KBM-7 (cell line): ENCODE results near the gene MFN1.
A peak's percentile ranks its signal among the peaks of the same experiment; 100 is the strongest.

Experiments used
- DNase-seq: peaks from one replicate; pipeline ENCODE4 v3.0.0-alpha.2; 2015
- in situ Hi-C: fragments of 300-500 bp; cut with MboI; formaldehyde crosslinking; loops from 2 replicates; pipeline ENCODE4 v1.14.3; 2020; ENCODE audit warnings: low sequenced_read_pairs, low pct_unique_long_range_greater_than_20kb, mixed read lengths

Gene MFN1

GRCh38 chr3:179330438-179330837 lies 17.1 kb upstream of the MFN1 start:
- DNase-seq: no peak
- in situ Hi-C loops: loop anchor here (25.0 kb wide), 1 partner anchor 232 kb away; the partner anchor contains the start of gene ACTL6A

DNA sequence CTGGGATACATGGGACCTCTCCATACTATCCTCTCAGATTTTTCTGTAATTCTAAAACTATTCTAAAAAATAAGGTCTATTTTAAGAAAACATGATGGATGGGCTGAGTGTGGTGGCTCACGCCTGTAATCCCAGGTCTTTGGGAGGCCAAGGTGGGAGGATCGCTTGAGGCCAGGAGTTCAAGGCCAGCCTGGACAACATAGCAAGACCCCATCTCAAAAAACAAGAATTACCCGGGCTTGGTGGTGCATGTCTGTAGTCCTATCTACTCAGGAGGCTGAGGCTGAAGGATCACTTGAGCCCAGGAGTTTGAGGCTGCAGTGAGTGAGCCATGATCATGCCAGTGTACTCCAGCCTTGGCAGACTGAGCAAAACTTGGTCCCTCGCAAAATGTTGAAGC lies 15.3 kb upstream of the MFN1 start:
- in situ Hi-C loops: loop anchor here (25.0 kb wide), 1 partner anchor 230 kb away; the partner anchor contains the start of gene ACTL6A
- DNase-seq: no peak

GRCh38 chr3:179333084-179333483 lies 14.4 kb upstream of the MFN1 start:
- in situ Hi-C loops: loop anchor here (25.0 kb wide), 1 partner anchor 229 kb away; the partner anchor contains the start of gene ACTL6A
- DNase-seq: no peak

DNA sequence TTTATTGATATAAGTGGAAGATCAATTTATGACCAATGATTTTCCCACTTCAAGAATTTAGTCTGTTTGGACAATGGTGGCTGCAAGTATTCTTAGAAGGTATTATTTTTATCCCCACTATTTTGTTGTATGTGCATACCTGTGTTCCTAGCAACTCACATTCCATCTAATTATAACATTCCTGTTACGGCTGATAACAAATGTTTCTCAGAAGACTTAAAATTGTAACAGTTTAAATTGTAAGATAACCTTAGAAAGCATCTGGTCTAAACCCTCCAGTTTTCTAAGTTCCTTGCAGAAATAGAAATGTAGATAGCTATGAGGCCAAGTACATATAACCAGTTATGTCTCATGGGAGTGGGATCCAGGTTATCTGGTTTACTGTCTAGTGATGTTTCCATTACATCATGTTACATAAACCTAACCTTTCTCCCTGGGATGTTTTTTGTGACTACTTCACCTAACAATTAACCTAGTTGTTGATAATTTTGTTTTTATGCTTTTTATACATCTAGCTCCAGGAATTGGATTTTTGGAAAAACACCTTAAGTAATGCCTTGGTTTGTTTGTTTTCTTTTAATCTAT lies 11.1 kb upstream of the MFN1 start:
- in situ Hi-C loops: loop anchor here (25.0 kb wide), 1 partner anchor 226 kb away; the partner anchor contains the start of gene ACTL6A

DNA sequence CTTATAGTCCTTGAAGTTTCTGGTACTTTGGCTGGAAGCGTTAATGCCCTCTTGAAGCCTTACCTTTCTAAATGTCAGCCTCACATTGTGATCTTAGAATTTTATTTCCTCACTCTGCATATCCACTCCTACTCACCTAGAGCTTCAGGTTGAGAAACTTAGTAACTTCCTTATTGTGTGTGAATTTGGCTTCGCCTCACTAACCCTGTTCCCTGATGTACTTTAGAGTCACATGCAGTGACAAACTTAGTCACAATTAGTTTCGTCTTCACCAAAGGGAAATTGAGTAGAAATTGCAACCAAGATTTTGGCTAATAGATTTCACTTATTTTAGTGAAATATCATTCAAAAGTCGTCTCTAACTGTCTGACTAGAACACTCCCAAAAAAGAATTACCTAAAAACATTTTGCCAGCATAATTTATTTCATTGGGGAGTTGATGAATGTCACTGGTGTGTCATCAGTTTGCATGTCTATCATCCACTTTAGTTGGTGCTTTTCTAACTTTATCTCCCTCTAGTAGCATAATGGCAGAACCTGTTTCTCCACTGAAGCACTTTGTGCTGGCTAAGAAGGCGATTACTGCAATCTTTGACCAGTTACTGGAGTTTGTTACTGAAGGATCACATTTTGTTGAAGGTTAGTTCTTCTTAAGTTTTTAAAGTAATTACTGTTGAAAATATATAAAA lies 960 bp downstream of the MFN1 start:
- in situ Hi-C loops: loop anchor here (25.0 kb wide), 1 partner anchor 214 kb away; the partner anchor contains the start of gene ACTL6A
- DNase-seq: peak; percentile 45

More for the DNA sequence above, 11.1 kb upstream of the MFN1 start:
- no peak for DNase-seq

GRCh38 chr3:179355996-179356395 lies 8.5 kb downstream of the MFN1 start:
- no peak for DNase-seq
- in situ Hi-C loops: no loop called here

DNA sequence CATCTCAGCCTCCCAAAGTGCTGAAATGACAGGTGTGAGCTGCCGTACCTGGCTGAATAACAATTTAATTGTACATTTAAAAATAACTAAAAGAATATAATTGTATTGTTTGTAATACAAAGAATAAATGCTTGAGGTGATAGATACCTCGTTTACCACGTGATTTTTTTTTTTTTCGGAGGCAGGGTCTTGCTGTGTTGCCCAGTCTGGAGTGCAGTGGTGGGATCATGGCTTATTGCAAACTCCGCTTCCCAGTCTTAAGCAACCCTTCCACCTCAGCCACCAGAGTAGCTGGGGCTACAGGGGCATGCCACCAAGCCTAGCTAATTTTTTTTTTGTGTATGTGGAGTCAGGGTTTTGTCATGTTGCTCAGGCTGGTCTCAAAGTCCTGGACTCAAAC lies 15.8 kb downstream of the MFN1 start:
- no peak for DNase-seq
- in situ Hi-C loops: no loop called here

DNA sequence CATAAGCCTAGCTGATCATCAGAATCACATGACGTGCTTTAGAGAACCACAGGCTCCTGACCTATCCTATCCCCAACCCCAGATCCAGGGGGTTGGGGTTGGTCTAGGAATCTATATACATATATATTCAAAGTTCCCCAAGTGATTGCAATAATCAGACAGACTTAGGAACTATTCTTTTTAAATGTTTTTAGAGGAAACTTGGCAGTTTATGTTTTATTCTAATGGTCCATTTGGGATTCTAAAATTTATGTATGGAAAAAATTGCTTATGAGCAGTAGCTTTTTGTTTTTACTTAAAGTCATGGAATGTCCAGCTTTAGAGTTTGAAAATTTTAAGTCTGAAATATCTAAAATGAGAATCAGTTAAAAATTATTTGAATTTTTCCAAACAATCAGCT lies 22.1 kb downstream of the MFN1 start:
- DNase-seq: no peak
- in situ Hi-C loops: no loop called here

DNA sequence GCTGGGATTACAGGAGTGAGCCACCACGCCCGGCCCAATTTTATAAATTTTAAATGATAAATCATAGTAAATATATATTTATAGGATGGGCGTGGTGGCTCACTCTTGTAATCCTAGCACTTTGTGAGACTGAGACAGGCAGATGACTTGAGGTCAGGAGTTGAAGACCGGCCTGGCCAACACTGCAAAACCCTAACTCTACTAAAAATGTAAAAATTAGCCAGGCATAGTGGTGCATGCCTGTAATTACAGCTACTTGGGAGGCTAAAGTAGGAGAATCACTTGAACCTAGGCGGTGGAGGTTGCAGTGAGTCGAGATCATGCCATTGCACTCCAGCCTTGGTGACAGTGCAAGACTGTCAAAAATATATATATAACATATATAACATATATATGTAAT lies 26.4 kb downstream of the MFN1 start:
- no peak for DNase-seq
- in situ Hi-C loops: no loop called here

GRCh38 chr3:179375091-179375999 lies 27.8 kb downstream of the MFN1 start:
- in situ Hi-C loops: no loop called here
- DNase-seq: no peak

- in situ Hi-C loops: no loop called here
- DNase-seq: no peak
Measured at GRCh38 chr3:179376474-179376873, 29.0 kb downstream of the MFN1 start.

DNA sequence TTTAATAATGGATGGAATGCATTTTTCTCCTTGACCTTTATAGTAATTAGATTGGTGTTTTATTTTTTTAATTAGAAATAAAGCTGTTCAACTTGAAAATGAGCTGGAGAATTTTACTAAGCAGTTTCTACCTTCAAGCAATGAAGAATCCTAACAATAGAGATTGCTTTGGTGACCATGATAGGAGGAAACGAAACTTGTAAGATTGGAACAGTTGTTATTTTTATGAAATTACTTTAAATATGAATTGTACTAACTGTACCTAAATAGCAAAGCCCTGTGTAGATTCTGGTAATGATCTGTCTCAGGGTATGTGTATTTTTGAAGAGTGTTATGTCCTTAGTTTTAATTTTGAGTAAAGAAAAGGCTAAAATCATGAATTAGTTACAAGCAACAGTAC lies 44.4 kb downstream of the MFN1 start:
- in situ Hi-C loops: no loop called here
- DNase-seq: no peak

- in situ Hi-C loops: no loop called here
- no peak for DNase-seq
Measured at GRCh38 chr3:179398574-179399231, 51.2 kb downstream of the MFN1 start.

DNA sequence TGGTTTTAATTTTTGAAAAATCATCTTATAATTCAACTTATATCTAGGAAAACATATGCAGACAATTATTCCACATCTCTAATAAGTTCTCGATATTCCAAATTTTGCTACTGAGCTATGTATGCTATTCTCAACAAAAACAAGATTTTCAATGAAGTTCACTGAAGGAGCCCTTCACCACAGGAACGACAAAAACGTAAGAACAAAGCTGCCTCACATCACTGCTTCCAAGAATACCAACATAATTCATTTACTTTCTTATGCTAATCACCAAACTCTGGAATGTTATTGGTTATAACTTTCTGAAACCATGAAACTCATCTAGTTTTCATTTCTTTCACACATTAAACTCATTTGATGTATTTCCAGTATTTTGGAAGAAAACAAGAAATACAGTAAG lies 54.1 kb downstream of the MFN1 start:
- in situ Hi-C loops: no loop called here
- no peak for DNase-seq

- in situ Hi-C loops: no loop called here
- DNase-seq: no peak
Measured at GRCh38 chr3:179402963-179403362, 55.5 kb downstream of the MFN1 start.

- in situ Hi-C loops: no loop called here
- DNase-seq: no peak
Measured at GRCh38 chr3:179404307-179404706, 56.8 kb downstream of the MFN1 start.

DNA sequence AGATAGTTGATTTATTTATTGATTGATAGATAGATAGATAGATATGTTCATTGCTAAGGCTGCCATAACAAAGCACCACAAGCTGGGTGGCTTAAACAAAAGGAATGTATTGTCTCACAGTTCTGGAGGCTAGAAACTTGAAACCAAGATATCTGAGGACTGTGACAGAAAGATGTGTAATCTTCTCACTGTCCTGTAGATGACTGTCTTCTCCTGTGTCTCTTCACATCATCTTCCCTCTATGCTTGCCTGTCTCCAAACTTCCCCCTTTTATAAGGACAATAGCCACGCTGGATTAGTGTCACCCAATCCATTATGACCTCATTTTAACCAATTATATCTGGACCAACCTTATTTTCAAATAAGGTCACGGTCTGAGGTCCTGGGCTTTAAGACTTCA lies 62.8 kb downstream of the MFN1 start:
- in situ Hi-C loops: no loop called here
- peak; percentile 36 for DNase-seq

- in situ Hi-C loops: no loop called here
Measured at GRCh38 chr3:179410999-179411398, 63.5 kb downstream of the MFN1 start.

GRCh38 chr3:179414804-179415203 lies 67.3 kb downstream of the MFN1 start:
- in situ Hi-C loops: no loop called here
- no peak for DNase-seq

More at GRCh38 chr3:179410999-179411398, 63.5 kb downstream of the MFN1 start:
- DNase-seq: no peak
